ENCODE measurements around the gene TMC2. TPM values are rescaled to one million over a fixed set of nuclear protein-coding genes. Genes with fewer than 3 reads are reported as not detected.
"Not testable (repeated sequence)": the region's sequence is repeated elsewhere in the genome, so short reads cannot be mapped to it uniquely, and the experiment has no call there.

Gene TMC2
- total and polyA plus RNA-seq, 7 donors = 0.03 to 0.25 (median 0.12) TPM; not detected in 2

DNA sequence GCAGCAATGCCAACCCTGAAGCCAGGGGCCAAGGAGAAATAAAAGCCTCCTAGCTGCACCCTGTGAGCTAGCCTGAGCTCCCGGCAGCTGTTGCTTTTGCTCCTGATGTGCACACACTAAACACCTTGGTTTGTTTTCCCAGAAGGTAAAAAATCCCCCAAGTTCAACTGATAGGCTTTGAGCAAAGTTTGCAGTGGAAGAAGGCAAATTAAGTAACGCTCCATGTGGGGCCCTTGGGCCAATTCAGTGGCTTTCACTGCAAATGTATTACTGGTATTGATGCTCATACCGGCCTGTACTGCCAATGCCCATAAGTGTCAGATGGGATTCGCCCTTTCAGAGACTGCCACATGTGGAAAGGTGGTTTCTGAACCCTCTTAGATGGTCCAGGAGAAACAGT is 137.1 kb downstream of the TMC2 start:
- intact Hi-C loops (cut with DNase I) = no loop called here
- no peaks in the 10 kb centered on the region for H3K4me1 ChIP-seq
- WGBS, 3 donors = 76 to 84% (median 80%) methylated on average over 4 of the region's 4 CpGs
- H3K27ac ChIP-seq = no peak overlapping the region
- ATAC-seq (no peak), DNase-seq (no peak)
- no peaks in the 10 kb centered on the region for H3K36me3 ChIP-seq (ENCODE audit: insufficient read depth in 1 of 2, low read depth in 1 of 2)
- TF ChIP-seq, protein P1, sequence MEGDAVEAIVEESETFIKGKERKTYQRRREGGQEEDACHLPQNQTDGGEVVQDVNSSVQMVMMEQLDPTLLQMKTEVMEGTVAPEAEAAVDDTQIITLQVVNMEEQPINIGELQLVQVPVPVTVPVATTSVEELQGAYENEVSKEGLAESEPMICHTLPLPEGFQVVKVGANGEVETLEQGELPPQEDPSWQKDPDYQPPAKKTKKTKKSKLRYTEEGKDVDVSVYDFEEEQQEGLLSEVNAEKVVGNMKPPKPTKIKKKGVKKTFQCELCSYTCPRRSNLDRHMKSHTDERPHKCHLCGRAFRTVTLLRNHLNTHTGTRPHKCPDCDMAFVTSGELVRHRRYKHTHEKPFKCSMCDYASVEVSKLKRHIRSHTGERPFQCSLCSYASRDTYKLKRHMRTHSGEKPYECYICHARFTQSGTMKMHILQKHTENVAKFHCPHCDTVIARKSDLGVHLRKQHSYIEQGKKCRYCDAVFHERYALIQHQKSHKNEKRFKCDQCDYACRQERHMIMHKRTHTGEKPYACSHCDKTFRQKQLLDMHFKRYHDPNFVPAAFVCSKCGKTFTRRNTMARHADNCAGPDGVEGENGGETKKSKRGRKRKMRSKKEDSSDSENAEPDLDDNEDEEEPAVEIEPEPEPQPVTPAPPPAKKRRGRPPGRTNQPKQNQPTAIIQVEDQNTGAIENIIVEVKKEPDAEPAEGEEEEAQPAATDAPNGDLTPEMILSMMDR (IDR thresholded peaks at IDR 0.05) = no peak
- H3K9me3 ChIP-seq = no peaks in the 10 kb centered on the region
- H3K4me3 ChIP-seq = no peak overlapping the region
- peaks cover 0 to 3% (median 0%) of the 10 kb centered on the region in 3 donors for H3K27me3 ChIP-seq (ENCODE audit: insufficient read depth in 3 of 3, low read length in 2 of 3)

DNA sequence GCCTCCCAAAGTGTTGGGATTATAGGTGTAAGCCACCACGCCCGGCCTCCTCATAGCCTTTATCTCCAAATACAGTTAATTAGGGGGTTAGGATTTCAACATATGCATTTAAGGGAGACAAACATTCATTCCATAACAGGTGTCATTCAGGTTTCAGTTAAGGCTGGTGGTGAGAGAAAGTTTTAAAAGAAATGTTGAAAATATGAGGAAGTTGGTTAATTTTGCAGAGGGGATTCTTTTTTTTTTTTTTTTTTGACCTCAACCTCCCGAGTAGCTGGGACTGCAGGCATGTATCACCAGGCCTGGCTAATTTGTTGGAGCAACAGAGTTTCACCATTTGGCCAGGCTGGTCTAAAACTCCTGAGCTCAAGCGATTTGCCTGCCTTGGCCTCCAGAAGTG is 143.7 kb downstream of the TMC2 start:
- intact Hi-C loops (cut with DNase I) = no loop called here
- no peaks in the 10 kb centered on the region for H3K9me3 ChIP-seq
- DNase-seq (no peak), ATAC-seq (no peak)
- no peak overlapping the region for H3K27ac ChIP-seq
- H3K27me3 ChIP-seq (ENCODE audit: insufficient read depth in 3 of 3, low read length in 2 of 3) = peaks cover 0 to 3% (median 2%) of the 10 kb centered on the region in 3 donors
- WGBS, 3 donors = 62 to 68% (median 67%) methylated on average over 4 of the region's 4 CpGs
- no peaks in the 10 kb centered on the region for H3K4me1 ChIP-seq
- TF ChIP-seq, protein P1 (IDR thresholded peaks at IDR 0.05) = no peak
- H3K4me3 ChIP-seq = no peak overlapping the region
- H3K36me3 ChIP-seq (ENCODE audit: insufficient read depth in 1 of 2, low read depth in 1 of 2) = no peaks in the 10 kb centered on the region

DNA sequence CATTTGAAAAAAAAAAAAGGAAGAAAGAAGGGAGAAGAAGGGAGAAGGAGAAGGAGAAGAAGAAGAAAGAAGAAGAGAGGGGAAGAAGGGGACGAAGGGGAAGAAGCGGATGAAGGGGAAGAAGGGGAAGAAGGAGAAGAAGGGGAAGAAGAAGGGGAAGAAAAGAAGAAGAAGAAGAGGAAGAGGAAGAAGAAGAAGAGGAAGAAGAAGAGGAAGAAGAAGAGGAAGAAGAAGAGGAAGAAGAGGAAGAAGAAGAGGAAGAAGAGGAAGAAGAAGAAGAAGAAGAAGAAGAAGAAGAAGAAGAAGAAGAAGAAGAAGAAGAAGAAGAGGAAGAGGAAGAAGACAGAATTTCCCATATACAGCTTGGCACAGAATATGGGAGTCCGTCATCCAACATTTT is 145.7 kb downstream of the TMC2 start:
- H3K27me3 ChIP-seq (ENCODE audit: insufficient read depth in 3 of 3, low read length in 2 of 3); H3K9me3 ChIP-seq; H3K36me3 ChIP-seq (ENCODE audit: insufficient read depth in 1 of 2, low read depth in 1 of 2); ATAC-seq; H3K4me3 ChIP-seq; H3K4me1 ChIP-seq; H3K27ac ChIP-seq; intact Hi-C loops (cut with DNase I); DNase-seq: not testable (repeated sequence)
- 42 to 77% (median 71%) methylated on average over 3 of the region's 3 CpGs for WGBS, 3 donors

DNA sequence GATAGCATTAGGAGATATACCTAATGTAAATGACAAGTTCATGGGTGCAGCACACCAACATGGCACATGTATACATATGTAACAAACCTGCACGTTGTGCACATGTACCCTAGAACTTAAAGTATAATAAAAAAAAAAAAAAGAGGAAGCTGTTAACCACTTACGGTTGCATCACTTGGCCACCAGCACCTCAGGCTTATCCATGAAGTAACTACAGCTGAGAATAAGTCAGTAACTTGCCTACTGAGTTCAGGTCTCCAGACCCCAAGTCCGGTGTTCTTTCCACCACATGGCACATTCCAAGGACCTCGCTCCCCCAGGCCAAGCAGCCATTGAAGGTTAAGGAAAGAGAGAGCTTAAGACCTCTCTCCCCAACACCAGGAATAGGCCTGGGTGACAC is 148.4 kb downstream of the TMC2 start:
- H3K4me3 ChIP-seq = not testable (repeated sequence)

DNA sequence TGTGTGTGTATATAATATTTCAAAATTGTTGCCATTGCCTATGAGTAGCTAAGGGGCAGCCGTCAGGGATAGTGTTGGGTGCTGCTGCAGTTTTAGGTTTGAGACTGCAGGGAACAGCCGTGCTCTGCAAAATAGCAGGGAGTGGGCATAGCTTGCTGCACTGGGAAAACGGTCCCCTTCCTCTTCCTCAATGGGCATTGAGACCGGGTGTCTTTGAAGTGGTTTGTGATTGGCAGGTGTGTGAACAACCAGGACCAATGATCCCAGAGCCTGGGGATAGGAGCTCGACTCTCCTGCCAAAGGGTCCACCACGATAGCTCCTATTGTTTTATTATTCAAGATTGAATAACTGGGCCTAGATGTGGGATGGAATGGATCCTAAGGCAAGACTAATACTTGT is 151.1 kb downstream of the TMC2 start:
- no peak for ATAC-seq
- DNase-seq = no peak
- Histone ChIP-seq H3K36me3 (ENCODE audit: insufficient read depth in 1 of 2, low read depth in 1 of 2) (no peaks in the 10 kb centered on the region), H3K4me3 (no peak overlapping the region), H3K4me1 (no peaks in the 10 kb centered on the region), H3K9me3 (no peaks in the 10 kb centered on the region), H3K27me3 (ENCODE audit: insufficient read depth in 3 of 3, low read length in 2 of 3) (peaks cover 0 to 45% (median 3%) of the 10 kb centered on the region in 3 donors), H3K27ac (no peak overlapping the region)
- intact Hi-C loops (cut with DNase I) = no loop called here
- 35 to 39% (median 35%) methylated on average over 6 of the region's 6 CpGs for WGBS, 3 donors
- TF ChIP-seq, protein P1 (IDR thresholded peaks at IDR 0.05) = no peak

More for the DNA sequence above, 148.4 kb downstream of the TMC2 start:
- H3K27me3 ChIP-seq (ENCODE audit: insufficient read depth in 3 of 3, low read length in 2 of 3) = peaks cover 0 to 33% (median 6%) of the 10 kb centered on the region in 3 donors
- WGBS, 3 donors = 77 to 89% (median 88%) methylated on average over 3 to 4 of the region's 4 CpGs
- ATAC-seq; H3K4me1 ChIP-seq; intact Hi-C loops (cut with DNase I); H3K9me3 ChIP-seq; DNase-seq; H3K36me3 ChIP-seq (ENCODE audit: insufficient read depth in 1 of 2, low read depth in 1 of 2); H3K27ac ChIP-seq: not testable (repeated sequence)

DNA sequence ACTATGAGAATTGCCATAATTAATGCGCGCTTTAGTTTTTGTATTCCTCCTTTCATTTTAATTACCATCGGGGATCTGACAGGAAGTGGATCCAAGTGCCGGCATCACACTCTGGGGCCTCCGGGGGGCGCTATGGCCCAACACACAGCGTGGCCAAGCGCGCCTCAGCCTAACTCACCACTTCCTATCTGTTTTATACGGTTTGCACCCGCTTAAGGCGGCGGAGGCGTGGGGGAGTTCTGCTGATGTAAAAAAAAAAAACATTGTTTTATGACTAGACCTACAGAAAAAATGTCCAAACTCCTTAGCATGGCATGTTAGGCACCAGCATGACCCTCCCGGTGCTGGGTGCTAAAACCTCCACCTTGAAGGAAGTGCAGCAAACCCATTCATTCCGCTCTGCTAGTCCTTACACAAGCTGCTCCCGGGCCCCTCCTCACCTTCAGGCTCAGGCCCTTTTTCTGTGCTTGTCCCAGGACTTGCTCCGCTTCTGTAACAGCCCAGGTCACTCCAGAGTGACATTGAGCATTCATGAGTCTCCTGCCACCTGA is 151.7 kb downstream of the TMC2 start:
- TF ChIP-seq, protein P1 (IDR thresholded peaks at IDR 0.05) = peak; percentile 36
- 19 to 21% (median 19%) methylated on average over 18 of the region's 18 CpGs for WGBS, 3 donors
- no peaks in the 10 kb centered on the region for H3K36me3 ChIP-seq (ENCODE audit: insufficient read depth in 1 of 2, low read depth in 1 of 2)
- H3K9me3 ChIP-seq = no peaks in the 10 kb centered on the region
- no peak overlapping the region for H3K27ac ChIP-seq
- no peak overlapping the region for H3K4me3 ChIP-seq
- DNase-seq (peak in 1 of 2 donors; percentile 34), ATAC-seq (no peak)
- intact Hi-C loops (cut with DNase I) = no loop called here
- peaks cover 0 to 45% (median 3%) of the 10 kb centered on the region in 3 donors for H3K27me3 ChIP-seq (ENCODE audit: insufficient read depth in 3 of 3, low read length in 2 of 3)
- H3K4me1 ChIP-seq = no peaks in the 10 kb centered on the region
